Heart right ventricle (tissue), 16 donors: Measurements from ENCODE around the gene NFE2L1. TPM values are rescaled to one million over a fixed set of nuclear protein-coding genes. Genes with fewer than 3 reads are reported as not detected.
A peak's percentile ranks its signal among the peaks of the same experiment; 100 is the strongest.

Experiments used
- ATAC-seq, 8 donors: fragments of 200-7000 bp; cut with Tn5 transposase; one replicate each; pipeline ENCODE4 v1.9.1; 2020; ENCODE audit warnings: mild to moderate bottlenecking in 8 of 8, moderate library complexity in 8 of 8, moderate number of reproducible peaks in 1 of 8
- DNase-seq, 2 donors: peaks; one replicate each; pipeline ENCODE4 v3.0.0-alpha.2; 2020
- H3K27ac ChIP-seq, 10 donors: fragments of 200-600 bp; sonication (generic) in 2 of 10; one replicate each; pipeline versions ENCODE4 v1.5.0 to v1.8.0; 2020 to 2022; ENCODE audit warnings: mild to moderate bottlenecking in 3 of 10
- H3K27me3 ChIP-seq, 7 donors: fragments of 200-600 bp; one replicate each; pipeline ENCODE4 v1.8.0; 2021 to 2022; ENCODE audit warnings: mild to moderate bottlenecking in 2 of 7
- H3K36me3 ChIP-seq, 9 donors: fragments of 200-600 bp; sonication (generic) in 1 of 9; one replicate each; pipeline versions ENCODE4 v1.5.0 to v1.8.0; 2020 to 2022; ENCODE audit warnings: mild to moderate bottlenecking in 2 of 9
- H3K4me1 ChIP-seq, 9 donors: fragments of 200-600 bp; sonication (generic) in 1 of 9; one replicate each; pipeline versions ENCODE4 v1.5.0 to v1.8.0; 2020 to 2022; ENCODE audit warnings: mild to moderate bottlenecking in 4 of 9
- H3K4me3 ChIP-seq, 10 donors: fragments of 200-600 bp; sonication (generic) in 2 of 10; one replicate each; pipeline versions ENCODE4 v1.5.0 to v1.8.0; 2020 to 2022; ENCODE audit warnings: mild to moderate bottlenecking in 7 of 10, moderate library complexity in 2 of 10
- H3K9me3 ChIP-seq, 11 donors: fragments of 200-600 bp in 10 of 11; sonication (generic) in 2 of 11; one replicate each; pipeline versions ENCODE4 v1.5.0 to v1.8.0; 2013 to 2022; ENCODE audit warnings: mild to moderate bottlenecking in 2 of 11, control low read depth in 1 of 11, moderate library complexity in 1 of 11
- CTCF ChIP-seq, 9 donors: fragments of 200-600 bp; sonication (generic) in 2 of 9; IDR thresholded peaks; one replicate each; pipeline versions ENCODE4 v1.5.0 to v1.8.0; 2021 to 2022; ENCODE audit warnings: antibody characterized with exemption in 9 of 9, mild to moderate bottlenecking in 5 of 9, moderate library complexity in 1 of 9
- WGBS, 2 donors: extraction: QIAGEN DNeasy Blood & Tissue Kit; methylation state at CpG; one replicate each; pipeline ENCODE4 v1.1.7; 2013; ENCODE audit warnings: inconsistent platforms in 1 of 2; 5-methylcytosine and 5-hydroxymethylcytosine counted together
- intact Hi-C, 10 donors: fragments of 100-400 bp; cut with DNase I; formaldehyde crosslinking; loops; one replicate each; pipeline versions ENCODE4 v1.11.1 to v1.14.2; 2022
- polyA plus RNA-seq, 2 donors: library from polyadenylated mRNA; stranded (reverse); fragments of 200-250 nt; gene quantifications; one replicate each; pipeline ENCODE4 v1.2.3, GENCODE V29; 2013
- total RNA-seq, 10 donors: library from RNA; stranded (reverse); fragmentation: NEBNext Ultra II Directional in 3 of 10; extraction: Animal tissue kit (Norgen Biotek cat#: 25700) in 3 of 10; gene quantifications; one replicate each; pipeline versions ENCODE4 v1.2.1 to v1.2.4, GENCODE V29; 2021 to 2023
- donor health status: Arrhythmogenic right ventricular cardiomyopathy.
- donor health status: ischemic (EF 13 %, LVEDD 7.1; RV severe dilation, severe dysfunction).
- donor health status: healthy with polysubstance abuse.
- donor health status: DM: no; HTN: yes; CAD: no.
- donor health status: DM: no; HTN: no; CAD: no.
- donor health status: ischemic (EF 25% LVEDD 6.9; RV normal size, moderate dysfunction).
- donor health status: ischemic (EF 25% LVEDD 5.7; RV mildly dilated, moderate dysfunction).
- donor health status: healthy.
- donor health status: DM: yes; HTN: yes; CAD: no.
- donor health status: Ischemic cardiomyopathy.
- donor health status: ischemic (EF 35%, LVEDD 5.7; RV mildly dilated, moderate dysfunction).
- donor health status: nonischemic (EF 11% LVEDD 7.7; RV severe dilation, severe dysfunction).
- donor health status: DM: yes; HTN: yes; CAD: no.
- donor health status: PGD.
- donor health status: ischemic (EF 29% LVEDD 5.4; RV normal size, mild dysfunction).
- donor health status: nonischemic (EF 23%, LVEDD 6.1; RV moderate dilation, normal function).

The NFE2L1 gene
- total and polyA plus RNA-seq, 12 donors: 108 to 1,033 (median 669) TPM

- ATAC-seq (no peak), DNase-seq (no peak)
- H3K36me3 ChIP-seq: peaks cover 0 to 41% (median 0%) of the 10 kb centered on the region in 9 donors
- no peak for TF ChIP-seq CTCF (IDR thresholded peaks at IDR 0.05)
- no peaks in the 10 kb centered on the region for H3K27me3 ChIP-seq
- no peaks in the 10 kb centered on the region for H3K9me3 ChIP-seq
- no peak overlapping the region for H3K27ac ChIP-seq
- 88 to 91% methylated on average over 11 of the region's 11 CpGs for WGBS, 2 donors
- peaks cover 0 to 8% (median 0%) of the 10 kb centered on the region in 9 donors for H3K4me1 ChIP-seq
- no peak overlapping the region for H3K4me3 ChIP-seq
- intact Hi-C loops: no loop called here
Measured at GRCh38 chr17:48093341-48094045, 45.3 kb downstream of the NFE2L1 start.

GRCh38 chr17:48095611-48096010 is 47.5 kb downstream of the NFE2L1 start:
- no peaks in the 10 kb centered on the region for H3K9me3 ChIP-seq
- WGBS, 2 donors: 94 to 98% methylated on average over 4 of the region's 4 CpGs
- DNase-seq (no peak), ATAC-seq (no peak)
- peaks cover 0 to 22% (median 8%) of the 10 kb centered on the region in 9 donors for H3K4me1 ChIP-seq
- intact Hi-C loops: no loop called here
- TF ChIP-seq CTCF (IDR thresholded peaks at IDR 0.05): no peak
- peaks cover 0 to 36% (median 0%) of the 10 kb centered on the region in 9 donors for H3K36me3 ChIP-seq
- no peak overlapping the region for H3K4me3 ChIP-seq
- no peaks in the 10 kb centered on the region for H3K27me3 ChIP-seq
- no peak overlapping the region for H3K27ac ChIP-seq

GRCh38 chr17:48100160-48100559 is 52.0 kb downstream of the NFE2L1 start:
- Histone ChIP-seq H3K27me3 (no peaks in the 10 kb centered on the region), H3K9me3 (peaks cover 0 to 5% (median 0%) of the 10 kb centered on the region in 11 donors), H3K4me3 (peak overlapping the region; percentile 52 to 98 (median 92)), H3K36me3 (peaks cover 0 to 10% (median 0%) of the 10 kb centered on the region in 9 donors), H3K4me1 (peaks cover 0 to 33% (median 12%) of the 10 kb centered on the region in 9 donors), H3K27ac (peak overlapping the region in 7 of 10 donors; percentile 84 to 90 (median 88))
- 26 to 46% methylated on average over 10 of the region's 10 CpGs for WGBS, 2 donors
- no peak for TF ChIP-seq CTCF (IDR thresholded peaks at IDR 0.05)
- no peak for DNase-seq
- intact Hi-C loops: loop anchor here in 1 of 10 donors (10.0 kb wide), 1 partner anchor 265 kb away; the partner anchor contains the start of genes LRRC46 and MRPL10
- no peak for ATAC-seq

- TF ChIP-seq CTCF (IDR thresholded peaks at IDR 0.05): no peak
- H3K9me3 ChIP-seq: peaks cover 0 to 5% (median 0%) of the 10 kb centered on the region in 11 donors
- H3K27ac ChIP-seq: peak overlapping the region; percentile 21 to 91 (median 88)
- H3K4me1 ChIP-seq: peaks cover 0 to 32% (median 12%) of the 10 kb centered on the region in 9 donors
- H3K4me3 ChIP-seq: peak overlapping the region; percentile 52 to 98 (median 92)
- peaks cover 0 to 5% (median 0%) of the 10 kb centered on the region in 9 donors for H3K36me3 ChIP-seq
- ATAC-seq (peak; percentile 5 to 52 (median 31)), DNase-seq (peak; percentile 30 to 42)
- 1% methylated on average over 23 of the region's 23 CpGs for WGBS, 2 donors
- intact Hi-C loops: loop anchor here in 1 of 10 donors (10.0 kb wide), 1 partner anchor 266 kb away; the partner anchor contains the start of genes LRRC46 and MRPL10
- H3K27me3 ChIP-seq: no peaks in the 10 kb centered on the region
Measured at GRCh38 chr17:48100591-48101011, 52.4 kb downstream of the NFE2L1 start.
